HG03135 (cell line): ENCODE data around the gene EYS.
"Not testable (repeated sequence)": the region's sequence is repeated elsewhere in the genome, so short reads cannot be mapped to it uniquely, and the experiment has no call there.

ENCODE experiments used
- ATAC-seq: cut with Tn5 transposase; IDR thresholded peaks from one replicate; pipeline ENCODE4 v1.9.1; 2021; ENCODE audit warnings: mild to moderate bottlenecking, moderate library complexity; ENCODE audit not compliant: unreplicated experiment

Gene EYS

GRCh38 chr6:64263778-64264177 lies 1443.2 kb downstream of the EYS start:
- no peak for ATAC-seq

GRCh38 chr6:64259372-64259771 lies 1447.7 kb downstream of the EYS start:
- ATAC-seq, result no peak

- ATAC-seq, result no peak
Observed at GRCh38 chr6:64258752-64259151, 1448.3 kb downstream of the EYS start.

- no peak for ATAC-seq
Observed at GRCh38 chr6:64258302-64258701, 1448.7 kb downstream of the EYS start.

- no peak for ATAC-seq
Observed at GRCh38 chr6:64257586-64257985, 1449.4 kb downstream of the EYS start.

GRCh38 chr6:64256483-64256882 lies 1450.5 kb downstream of the EYS start:
- ATAC-seq, result no peak

GRCh38 chr6:64255000-64255399 lies 1452.0 kb downstream of the EYS start:
- no peak for ATAC-seq

- ATAC-seq, result no peak
Observed at GRCh38 chr6:64254558-64254957, 1452.5 kb downstream of the EYS start.

GRCh38 chr6:64252256-64252655 lies 1454.8 kb downstream of the EYS start:
- no peak for ATAC-seq

GRCh38 chr6:64250126-64250525 lies 1456.9 kb downstream of the EYS start:
- ATAC-seq, result no peak

GRCh38 chr6:64249115-64249514 lies 1457.9 kb downstream of the EYS start:
- no peak for ATAC-seq

GRCh38 chr6:64243618-64244017 lies 1463.4 kb downstream of the EYS start:
- ATAC-seq, result no peak

GRCh38 chr6:64238908-64239307 lies 1468.1 kb downstream of the EYS start:
- not testable (repeated sequence) for ATAC-seq

GRCh38 chr6:64238071-64238470 lies 1469.0 kb downstream of the EYS start:
- ATAC-seq, result no peak

GRCh38 chr6:64233746-64234145 lies 1473.3 kb downstream of the EYS start:
- no peak for ATAC-seq

GRCh38 chr6:64231928-64232327 lies 1475.1 kb downstream of the EYS start:
- ATAC-seq, result no peak

GRCh38 chr6:64230530-64230929 lies 1476.5 kb downstream of the EYS start:
- no peak for ATAC-seq

GRCh38 chr6:64227863-64228262 lies 1479.2 kb downstream of the EYS start:
- ATAC-seq, result no peak

GRCh38 chr6:64225503-64225902 lies 1481.5 kb downstream of the EYS start:
- no peak for ATAC-seq

- ATAC-seq, result no peak
Observed at GRCh38 chr6:64224819-64225218, 1482.2 kb downstream of the EYS start.

GRCh38 chr6:64221776-64222175 lies 1485.2 kb downstream of the EYS start:
- ATAC-seq, result no peak

GRCh38 chr6:64220801-64221200 lies 1486.2 kb downstream of the EYS start:
- ATAC-seq, result no peak

GRCh38 chr6:64217721-64218620 lies 1489.1 kb downstream of the EYS start:
- ATAC-seq, result no peak
